CD4-positive, alpha-beta T cell treated with Interleukin-4 for 4 hours (primary cell): ENCODE measurements around the gene PTRH1.

Experiments
- DNase-seq: peaks from one replicate; pipeline ENCODE4 v3.0.0-alpha.2; 2020

The PTRH1 gene

DNA sequence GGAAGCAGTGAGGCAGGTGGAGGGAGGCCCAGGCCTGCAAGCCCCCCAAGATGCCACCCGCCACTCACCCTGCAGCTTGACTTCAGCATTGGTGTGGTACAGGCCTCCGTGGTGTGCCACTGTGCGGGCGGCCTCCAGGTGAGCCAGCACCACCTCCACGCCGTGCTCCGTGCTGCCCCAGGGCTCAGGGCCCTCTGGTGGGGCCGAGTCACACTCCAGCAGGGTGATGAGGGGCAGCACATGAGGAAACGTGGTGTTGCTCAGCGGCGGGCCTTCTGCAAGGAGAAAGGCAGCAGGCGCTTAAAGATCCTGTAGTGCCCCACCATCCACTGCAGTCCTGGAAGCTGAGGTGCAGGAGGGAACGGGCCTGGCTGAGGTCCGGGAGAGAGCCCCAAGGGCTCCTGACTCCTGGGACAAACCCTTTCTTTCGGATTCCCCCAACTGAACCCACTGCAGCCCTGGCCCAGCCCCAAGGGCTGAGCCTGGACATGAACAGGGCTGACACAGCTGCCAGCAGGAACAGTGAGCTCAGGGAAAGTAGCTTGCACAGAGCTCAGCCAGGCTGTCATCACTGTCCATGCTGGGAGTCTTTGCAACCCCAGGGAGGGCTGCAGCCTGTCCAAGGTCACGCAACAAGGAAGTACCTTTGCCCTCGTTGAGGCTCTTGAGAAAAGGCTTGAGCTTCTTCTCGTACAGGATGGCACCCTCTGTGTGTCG, 24.3 kb upstream of the PTRH1 start:
- no peak for DNase-seq

DNA sequence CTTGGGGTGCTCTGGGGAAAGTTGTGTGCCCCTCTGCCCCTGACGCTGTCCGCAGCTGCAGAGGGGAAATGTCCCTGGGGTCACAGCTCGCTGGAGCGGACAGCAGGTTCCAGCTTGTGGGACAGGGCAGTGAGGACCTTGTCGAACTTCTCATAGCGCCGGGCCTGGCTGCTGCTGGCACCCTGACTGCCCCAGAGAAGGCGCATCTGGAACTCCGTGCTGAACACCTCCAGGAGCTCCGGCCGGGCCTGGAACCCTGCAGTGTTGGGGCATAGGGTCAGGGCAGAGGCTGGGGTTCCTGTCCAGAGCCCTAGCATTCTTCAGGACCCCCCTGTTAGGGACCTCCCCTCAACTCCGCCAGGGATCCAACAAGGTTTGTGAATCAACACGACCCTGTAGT, 23.2 kb upstream of the PTRH1 start:
- DNase-seq, result no peak

- no peak for DNase-seq
Measured at GRCh38 chr9:127735530-127736185, 20.2 kb upstream of the PTRH1 start.

GRCh38 chr9:127734747-127735529, 19.5 kb upstream of the PTRH1 start, which contains the start of gene TOR2A:
Gene TOR2A (minus strand): TSS chr9:127735294. CDS start chr9:127735270, 24 bp downstream.
- peak; percentile 97 for DNase-seq

DNA sequence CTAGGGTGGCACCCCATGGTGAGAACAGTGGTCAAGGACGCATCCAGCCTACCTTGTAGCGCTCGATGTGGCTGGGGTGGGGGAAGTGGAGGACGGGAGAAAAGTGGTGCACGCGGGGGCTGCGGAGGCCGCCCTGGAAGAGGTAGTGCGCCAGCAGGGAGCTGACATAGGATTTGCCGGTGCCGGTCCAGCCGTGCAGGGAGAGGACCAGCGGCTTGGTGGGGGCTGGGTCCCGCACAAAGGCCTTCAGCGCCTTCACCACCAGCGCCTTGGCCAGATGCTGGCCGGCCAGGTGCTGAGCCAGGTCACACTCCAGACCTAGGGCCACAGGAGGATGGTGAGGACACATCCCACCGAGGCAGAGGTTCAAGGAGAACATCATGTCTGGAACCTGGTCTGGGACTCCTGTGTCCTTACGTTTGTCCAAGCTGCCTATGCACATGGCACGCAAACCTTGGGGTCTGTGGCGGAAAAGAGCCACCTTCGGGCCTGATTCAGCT, 18.8 kb upstream of the PTRH1 start:
- DNase-seq, result no peak

- DNase-seq, result no peak
Measured at GRCh38 chr9:127733614-127734013, 18.2 kb upstream of the PTRH1 start.

DNA sequence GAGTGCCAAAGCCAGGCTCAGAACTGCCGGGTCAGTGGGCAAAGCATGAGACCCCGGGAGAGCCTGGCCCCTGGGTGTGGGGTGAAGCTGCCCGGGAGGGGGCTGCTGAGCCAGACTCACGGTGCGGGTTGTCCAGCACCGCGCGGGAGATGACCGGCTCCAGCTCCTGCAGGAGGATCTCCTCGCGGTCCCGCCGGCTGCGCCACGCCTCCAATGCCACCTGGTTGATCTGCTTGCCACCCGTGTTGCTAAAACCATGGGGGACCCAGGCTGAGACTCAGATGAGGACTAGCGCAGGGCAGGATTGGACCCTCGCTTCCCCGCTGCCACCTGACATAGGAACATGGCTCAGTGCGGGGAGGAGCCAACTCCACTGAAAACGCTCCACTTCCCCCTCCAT, 17.0 kb upstream of the PTRH1 start:
- DNase-seq, result no peak

DNA sequence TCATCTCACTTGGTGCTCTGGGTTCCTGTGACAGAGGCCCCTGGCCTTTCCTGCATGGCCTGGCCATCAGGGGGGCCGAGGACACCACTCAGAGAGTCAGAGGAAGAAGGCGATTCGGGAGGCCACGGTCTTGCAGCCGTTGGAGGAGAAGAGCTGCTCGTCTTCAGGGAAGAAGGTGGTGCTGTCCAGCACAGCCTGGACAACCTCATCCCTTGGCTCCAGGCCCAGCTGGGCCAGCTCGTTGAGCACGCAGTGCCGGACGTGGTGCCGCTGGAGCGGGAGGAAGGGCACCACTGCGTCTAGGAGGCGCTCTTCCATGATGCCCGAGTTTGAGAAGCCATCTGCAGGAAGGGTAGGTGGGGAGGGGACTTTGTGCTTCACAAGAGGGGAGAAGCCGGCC, 16.5 kb upstream of the PTRH1 start:
- DNase-seq, result no peak

- no peak for DNase-seq
Measured at GRCh38 chr9:127730799-127731410, 15.4 kb upstream of the PTRH1 start.

- DNase-seq, result no peak
Measured at GRCh38 chr9:127730262-127730661, 14.8 kb upstream of the PTRH1 start.

- no peak for DNase-seq
Measured at GRCh38 chr9:127729522-127730256, 14.2 kb upstream of the PTRH1 start.

GRCh38 chr9:127728808-127729207, 13.3 kb upstream of the PTRH1 start:
- no peak for DNase-seq

DNA sequence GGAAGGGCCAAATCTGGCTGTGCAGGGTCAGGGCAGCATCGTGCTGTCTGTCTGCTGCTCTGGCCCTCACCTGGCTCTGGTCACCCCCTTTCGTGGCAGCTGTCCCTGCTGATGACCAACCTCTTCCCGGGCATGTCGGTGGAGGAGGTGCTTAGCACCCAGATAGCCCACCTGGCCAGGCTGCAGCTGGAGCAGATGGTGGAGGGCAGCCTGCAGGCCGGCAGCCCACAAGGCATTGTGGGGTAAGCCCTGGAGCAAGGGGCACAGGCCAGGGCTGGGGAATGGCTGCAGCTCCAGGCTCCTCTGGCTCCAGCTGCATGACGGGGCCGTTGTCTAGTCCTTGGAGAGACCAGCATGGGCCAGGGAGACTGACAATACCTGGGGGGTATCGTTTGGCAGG, 11.4 kb upstream of the PTRH1 start:
- DNase-seq, result no peak

GRCh38 chr9:127724012-127724411, 8.5 kb upstream of the PTRH1 start:
- DNase-seq, result no peak

DNA sequence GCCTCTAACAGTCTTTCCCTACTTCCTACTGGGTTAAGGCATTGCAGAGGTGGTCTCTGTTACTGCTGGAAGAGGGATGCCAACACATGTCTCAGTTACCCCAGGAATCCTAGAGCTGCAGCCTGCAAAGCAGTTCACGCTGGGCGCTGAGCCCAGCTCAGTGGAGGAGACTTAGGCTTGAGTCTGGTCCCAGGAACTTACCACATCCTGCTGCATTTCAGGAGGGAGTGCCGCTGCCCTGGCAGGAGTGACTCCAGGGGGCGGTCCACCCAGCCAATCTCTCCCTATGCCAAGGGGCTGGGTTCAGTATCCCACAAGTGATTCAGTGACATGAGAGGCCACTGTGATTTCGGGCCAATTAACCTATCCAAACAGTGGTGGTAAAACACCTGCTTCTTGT, 8.0 kb upstream of the PTRH1 start:
- DNase-seq, result no peak

- no peak for DNase-seq
Measured at GRCh38 chr9:127723013-127723412, 7.5 kb upstream of the PTRH1 start.

DNA sequence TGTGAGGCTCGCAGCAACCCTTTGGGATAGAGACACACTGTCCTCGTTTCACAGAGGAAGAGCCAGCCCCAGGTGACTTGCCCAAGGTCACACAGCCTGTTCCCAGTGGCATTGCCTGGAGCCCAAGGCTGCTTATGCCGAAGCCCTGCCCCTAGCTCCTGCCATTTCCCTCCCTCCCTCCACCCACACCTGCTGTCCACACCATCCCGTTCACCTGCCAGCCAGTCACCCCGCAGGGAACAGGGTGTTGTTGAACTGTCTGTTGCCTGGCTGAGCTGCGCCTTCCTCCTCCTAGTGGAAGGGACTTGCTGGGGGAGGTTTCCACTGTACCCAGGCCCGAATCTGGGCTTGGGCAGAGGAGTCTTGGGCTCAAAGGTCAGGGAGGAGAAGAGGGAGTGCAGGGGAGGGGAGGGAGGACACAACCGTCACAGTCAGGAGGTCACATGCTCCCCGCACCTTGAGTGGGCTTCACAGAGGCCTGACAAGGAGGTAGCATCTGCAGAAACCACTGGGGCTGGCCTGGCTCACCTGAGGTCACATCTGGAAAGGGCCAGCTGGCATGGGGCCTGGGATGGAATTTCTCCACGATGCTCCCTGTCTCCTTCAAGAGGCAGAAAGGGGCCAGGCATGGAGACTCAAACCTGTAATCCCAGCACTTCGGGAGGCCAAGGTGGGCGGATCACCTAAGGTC, 6.7 kb upstream of the PTRH1 start:
- DNase-seq, result no peak

DNA sequence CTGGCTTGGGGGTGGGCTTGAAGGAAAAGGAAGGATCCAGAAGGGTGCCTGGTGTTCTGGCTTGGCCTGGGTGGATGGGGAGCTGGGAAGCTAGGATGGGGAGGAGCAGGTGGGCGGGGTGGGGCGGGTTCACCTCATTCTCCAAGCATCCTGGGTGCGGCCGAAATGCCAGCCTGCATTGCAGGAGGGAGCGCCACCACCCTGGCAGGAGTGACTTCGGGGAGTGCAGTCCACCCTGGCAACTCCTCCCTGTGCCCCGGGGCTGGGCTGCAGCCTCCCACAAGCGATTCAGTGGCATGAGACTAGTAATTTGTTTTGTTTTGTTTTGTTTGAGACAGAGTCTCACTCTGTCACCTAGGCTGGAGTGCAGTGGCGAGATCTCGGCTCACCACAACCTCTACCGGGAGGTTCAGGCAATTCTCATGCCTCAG, 5.9 kb upstream of the PTRH1 start:
- peak; percentile 50 for DNase-seq

DNA sequence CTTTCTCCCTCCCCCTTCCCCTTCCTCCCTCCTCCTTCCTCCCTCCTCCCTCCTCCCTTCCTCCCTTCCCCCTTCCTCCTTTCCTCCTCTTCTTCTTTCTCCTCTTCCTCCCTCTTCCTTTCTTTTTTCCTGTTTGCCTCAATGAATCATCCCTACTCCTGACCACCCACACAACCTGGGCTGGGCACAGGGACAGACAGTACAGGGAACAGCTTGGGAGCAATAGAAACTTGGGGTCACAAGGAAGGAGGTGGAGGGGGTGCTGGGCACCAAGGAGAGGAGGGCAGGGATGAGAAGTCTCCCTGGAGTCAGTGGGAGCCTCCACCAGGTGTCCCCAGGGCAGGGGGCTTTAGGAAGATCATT, 5.4 kb upstream of the PTRH1 start:
- DNase-seq, result no peak

DNA sequence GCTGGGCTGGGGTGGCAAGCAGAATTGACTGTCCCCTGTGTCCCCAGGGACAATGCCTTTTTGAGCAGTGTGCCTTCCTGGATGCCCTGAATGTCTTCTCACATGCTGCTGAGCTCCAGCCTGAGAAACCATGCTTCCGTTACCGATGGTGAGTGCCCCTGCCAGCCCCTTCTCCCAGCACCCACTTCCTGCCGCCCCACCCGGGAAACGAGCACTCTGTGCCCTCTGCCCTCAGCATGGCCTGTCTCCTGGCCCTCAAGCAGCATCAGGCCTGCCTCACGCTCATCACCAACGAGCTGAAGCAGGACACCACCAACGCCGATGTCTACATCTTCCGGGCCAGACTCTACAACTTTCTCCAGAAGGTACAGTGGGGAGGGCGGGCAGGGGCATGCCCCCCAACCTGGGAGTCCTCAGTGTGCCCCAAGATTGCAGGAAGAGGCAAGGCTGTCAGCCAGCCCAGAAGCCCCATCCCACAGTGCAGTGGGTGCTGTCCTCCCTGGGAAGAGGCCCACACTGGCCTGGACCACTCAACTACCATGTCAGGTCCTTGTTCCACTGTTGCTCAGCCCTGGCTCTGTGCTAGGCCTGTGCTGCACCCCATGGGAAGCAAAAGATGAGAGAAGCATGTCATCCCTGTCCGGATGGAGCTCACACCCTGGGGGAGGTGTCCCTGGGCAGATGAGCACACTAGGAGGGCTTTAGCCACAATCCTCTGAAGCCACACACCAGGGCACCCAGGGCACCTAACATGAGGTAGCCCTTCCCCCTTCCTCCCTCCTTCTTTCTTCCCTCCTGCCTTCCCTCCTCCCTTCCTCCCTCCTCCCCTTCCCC, 4.8 kb upstream of the PTRH1 start:
- peak; percentile 22 for DNase-seq

DNA sequence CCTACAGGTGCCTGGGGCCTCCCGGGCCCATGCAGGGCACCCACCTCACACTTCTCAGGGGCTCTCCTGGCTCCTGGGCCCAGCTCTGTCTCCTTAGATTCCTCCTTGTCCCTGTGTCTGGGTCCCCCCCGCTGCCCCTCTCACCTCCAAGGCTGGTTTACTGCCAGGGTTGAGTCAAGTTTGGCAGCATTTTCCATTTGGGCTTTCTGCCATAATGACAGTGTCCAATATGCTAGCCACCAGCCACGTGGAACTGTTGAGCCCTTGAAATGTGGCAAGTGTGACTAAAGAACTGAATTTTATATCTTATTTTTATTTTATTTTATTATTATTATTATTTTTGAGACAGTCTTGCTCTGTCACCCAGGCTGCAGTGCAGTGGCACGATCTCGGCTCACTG, 2.3 kb upstream of the PTRH1 start:
- DNase-seq, result no peak
